Uterus (tissue), 2 donors: ENCODE results near the gene DRG2.

Experiments used
- CTCF ChIP-seq, 4 experiments: fragments of 200-600 bp in 2 of 4; fragments of 450-650 bp in 2 of 4; sonication (generic) in 2 of 4; IDR thresholded peaks; one replicate each; pipeline ENCODE4 v1.5.1; 2016 to 2019; ENCODE audit warnings: antibody characterized with exemption in 4 of 4, mild to moderate bottlenecking in 2 of 4, moderate library complexity in 1 of 4
- POLR2A ChIP-seq, 2 donors: fragments of 450-650 bp; IDR thresholded peaks; one replicate each; pipeline ENCODE4 v1.6.1; 2016; ENCODE audit warnings: antibody characterized with exemption in 2 of 2, mild to moderate bottlenecking in 1 of 2, moderate library complexity in 1 of 2

GRCh38 chr17:18079543-18079942 lies 8.2 kb upstream of the DRG2 start:
- TF ChIP-seq CTCF (IDR thresholded peaks at IDR 0.05) (no peak), POLR2A (IDR thresholded peaks at IDR 0.05) (no peak)
